ENCODE results near the gene ZNF786.
"Not testable (repeated sequence)": the region's sequence is repeated elsewhere in the genome, so short reads cannot be mapped to it uniquely, and the experiment has no call there.

Gene ZNF786, protein sequence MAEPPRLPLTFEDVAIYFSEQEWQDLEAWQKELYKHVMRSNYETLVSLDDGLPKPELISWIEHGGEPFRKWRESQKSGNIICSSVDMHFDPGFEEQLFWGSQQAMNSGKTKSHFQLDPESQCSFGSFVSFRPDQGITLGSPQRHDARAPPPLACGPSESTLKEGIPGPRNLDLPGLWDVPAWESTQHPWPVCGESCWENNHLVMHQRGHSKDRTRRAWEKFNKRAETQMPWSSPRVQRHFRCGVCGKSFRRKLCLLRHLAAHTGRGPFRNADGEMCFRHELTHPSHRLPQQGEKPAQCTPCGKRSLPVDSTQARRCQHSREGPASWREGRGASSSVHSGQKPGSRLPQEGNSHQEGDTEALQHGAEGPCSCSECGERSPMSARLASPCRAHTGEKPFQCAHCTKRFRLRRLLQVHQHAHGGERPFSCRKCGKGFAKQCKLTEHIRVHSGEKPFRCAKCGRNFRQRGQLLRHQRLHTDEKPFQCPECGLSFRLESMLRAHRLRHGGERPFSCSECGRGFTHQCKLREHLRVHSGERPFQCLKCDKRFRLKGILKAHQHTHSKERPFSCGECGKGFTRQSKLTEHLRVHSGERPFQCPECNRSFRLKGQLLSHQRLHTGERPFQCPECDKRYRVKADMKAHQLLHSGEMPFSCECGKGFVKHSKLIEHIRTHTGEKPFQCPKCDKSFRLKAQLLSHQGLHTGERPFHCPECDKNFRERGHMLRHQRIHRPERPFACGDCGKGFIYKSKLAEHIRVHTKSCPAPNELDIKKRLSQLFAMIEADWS

DNA sequence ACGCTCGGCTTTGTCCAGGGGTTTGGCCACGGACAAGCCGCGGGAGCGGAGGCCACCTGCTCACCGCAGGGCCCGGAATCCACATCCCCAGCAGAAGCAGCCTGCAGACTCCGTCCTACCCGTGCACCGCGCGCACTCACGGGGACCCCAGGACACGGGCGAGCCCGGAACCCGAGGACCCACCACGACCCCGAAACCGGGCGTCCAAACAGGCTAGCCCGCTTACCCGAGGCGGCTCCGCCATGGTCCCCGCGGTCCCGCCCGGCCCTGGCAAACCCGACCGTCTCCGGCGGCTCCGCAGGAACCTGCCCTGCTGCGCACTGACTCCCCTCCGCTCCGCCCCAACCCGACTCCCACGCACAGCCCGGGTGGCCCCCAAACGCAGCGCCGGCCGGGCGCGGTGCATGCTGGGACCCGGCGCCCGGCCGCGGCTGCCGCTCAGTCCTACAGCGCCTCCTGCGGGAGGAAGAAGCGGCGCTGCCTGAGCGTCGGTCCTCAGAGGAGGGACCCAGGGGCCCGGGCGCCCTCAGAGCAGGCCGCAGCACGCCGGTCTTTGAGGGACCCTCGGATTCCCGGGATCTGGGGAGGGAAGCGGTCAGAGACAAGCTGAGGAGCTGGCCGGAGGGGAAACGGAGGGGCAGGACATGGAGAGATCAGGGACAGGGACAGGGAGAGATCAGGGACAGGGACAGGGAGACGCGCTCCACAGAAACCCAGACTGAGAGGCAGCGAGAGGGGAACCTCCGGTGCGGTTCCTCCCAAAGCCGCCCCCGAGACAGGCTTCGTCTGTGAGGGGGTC, at the start of gene ZNF786:
ZNF786 (minus strand) TSS at position 322 of the 799 bp plus-strand sequence; CDS start at position 244, 78 bp downstream.
- DNase-seq, result peak; percentile 80

GRCh38 chr7:149136118-149136517, 45.6 kb upstream of the ZNF786 start:
- no peak for DNase-seq

- DNase-seq, result no peak
Measured at GRCh38 chr7:149133028-149133710, 42.7 kb upstream of the ZNF786 start.

- DNase-seq, result no peak
Measured at GRCh38 chr7:149130572-149131198, 40.2 kb upstream of the ZNF786 start.

DNA sequence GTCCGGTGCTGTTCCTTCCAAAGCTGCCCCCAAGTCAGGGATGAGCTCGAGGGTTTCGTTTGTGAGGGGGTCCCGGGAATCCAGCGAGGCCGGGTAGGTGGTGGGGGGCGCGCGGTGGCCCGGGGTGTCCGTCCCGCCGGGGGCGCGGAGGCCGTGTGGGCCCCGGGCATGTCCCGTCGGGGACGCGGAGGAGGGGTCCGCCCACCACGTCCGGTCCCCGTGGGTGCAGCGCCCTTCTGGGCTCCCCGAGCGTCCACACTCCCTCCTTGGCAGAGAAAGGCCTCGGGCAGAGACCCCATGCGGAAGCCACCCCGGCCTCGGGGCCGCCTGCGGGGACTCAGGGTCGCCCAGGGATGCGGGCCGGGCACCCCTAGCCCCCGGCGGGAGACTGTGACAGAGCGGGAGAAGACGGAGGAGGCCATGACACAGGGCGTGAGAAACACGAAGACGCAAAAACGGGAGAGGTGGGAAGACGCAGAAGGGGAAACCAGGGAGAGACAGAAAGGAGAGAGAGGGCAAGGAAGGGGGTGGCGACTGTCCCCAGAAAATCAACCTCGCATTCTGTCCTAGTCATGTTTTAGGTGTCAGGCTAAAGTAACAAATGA, 36.2 kb upstream of the ZNF786 start:
- DNase-seq, result peak; percentile 22

- peak; percentile 82 for DNase-seq
Measured at GRCh38 chr7:149125863-149126661, 35.5 kb upstream of the ZNF786 start, which contains the start of gene ZNF425. ZNF425 (minus strand) TSS chr7:149126324; CDS start chr7:149126213, 111 bp downstream.

DNA sequence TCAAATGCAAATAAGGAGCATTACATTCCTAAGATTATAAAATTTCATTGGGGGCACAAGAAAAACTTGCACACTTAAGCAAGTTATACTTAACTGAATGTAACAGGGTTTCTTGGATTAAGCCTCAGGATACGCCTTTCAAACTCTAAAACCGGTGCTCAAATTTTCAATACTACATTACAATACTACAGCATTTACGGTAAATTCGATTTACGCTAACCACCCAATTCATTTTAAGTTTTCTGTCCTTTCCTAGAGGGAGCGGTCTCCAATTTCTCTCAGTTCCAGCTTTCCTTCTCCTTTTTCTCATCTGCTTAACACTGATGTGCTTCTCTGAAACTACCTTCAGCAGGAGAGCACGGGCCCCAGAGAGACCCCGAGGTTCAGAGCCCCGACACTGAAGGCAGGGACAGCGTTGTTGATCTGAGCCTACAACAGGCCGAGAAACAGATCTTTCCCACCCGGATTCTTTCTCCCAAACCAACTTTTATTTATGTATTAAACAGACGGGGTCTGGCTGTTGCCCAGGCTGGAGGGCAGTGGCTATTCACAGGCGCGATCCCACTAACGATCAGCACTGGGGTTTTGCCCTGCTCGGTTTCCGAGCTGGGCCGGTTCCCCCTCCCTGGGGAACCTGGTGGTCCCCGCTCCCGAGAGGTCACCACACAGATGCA, 34.8 kb upstream of the ZNF786 start:
- no peak for DNase-seq

GRCh38 chr7:149109969-149110368, 19.5 kb upstream of the ZNF786 start:
- no peak for DNase-seq

DNA sequence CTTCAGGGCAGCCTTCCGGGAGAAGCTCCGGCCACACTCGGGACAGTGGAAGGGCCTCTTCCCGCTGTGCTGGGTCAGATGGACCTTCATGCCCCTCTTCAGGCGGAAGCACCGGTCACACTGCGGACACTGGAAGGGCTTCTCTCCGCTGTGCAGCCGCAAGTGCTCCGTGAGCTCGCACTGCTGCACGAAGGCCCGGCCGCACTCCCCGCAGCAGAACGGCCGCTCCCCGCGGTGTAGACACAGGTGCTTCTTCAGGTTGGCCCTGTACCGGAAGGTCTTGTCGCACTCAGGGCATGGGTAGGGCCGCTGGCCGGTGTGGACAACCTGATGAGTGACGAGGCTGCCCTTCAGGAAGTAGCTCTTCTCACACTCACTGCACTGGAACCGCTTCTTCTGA, 14.2 kb upstream of the ZNF786 start:
- DNase-seq, result no peak

GRCh38 chr7:149104214-149104613, 13.7 kb upstream of the ZNF786 start:
- DNase-seq, result no peak

DNA sequence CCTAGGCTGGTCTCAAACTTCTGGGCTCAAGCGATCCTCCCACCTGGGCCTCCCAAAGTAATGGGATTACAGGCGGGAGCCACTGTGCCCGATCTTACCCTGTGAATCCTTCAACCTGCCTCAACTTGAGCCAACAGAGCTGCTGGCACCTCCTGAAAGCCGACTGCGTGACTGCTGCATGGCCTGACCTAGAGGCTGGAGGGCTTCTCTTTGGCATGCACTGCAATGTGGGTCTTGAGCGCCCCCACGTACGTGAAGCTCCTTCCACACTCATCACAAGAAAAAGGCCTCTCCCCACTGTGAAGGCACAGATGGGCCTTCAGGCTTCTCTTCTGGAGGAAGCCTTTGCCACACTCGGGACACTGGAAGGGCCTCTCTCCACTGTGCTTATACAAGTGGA, 12.9 kb upstream of the ZNF786 start:
- no peak for DNase-seq

- DNase-seq, result no peak
Measured at GRCh38 chr7:149102666-149103065, 12.1 kb upstream of the ZNF786 start.

- DNase-seq, result no peak
Measured at GRCh38 chr7:149100821-149101220, 10.3 kb upstream of the ZNF786 start.

DNA sequence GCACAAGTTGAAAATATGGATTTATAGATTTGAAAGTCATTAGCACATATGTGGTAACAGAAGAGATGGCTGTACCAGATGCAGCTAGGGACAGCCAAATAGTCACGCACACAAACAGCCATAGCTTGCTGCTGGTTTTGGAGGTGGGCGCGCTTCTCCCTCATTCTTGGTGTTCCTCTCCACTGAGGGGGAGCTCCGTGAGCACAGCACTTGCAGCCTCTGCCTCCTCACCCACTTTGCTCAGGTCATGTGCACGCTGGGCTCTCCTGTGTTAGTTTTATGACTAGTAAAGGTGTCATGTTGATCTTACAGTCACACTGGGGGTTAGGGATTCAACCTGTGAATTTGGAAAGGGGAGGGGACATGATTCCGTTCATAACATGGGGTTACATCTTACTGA, 8.5 kb upstream of the ZNF786 start:
- DNase-seq, result no peak

GRCh38 chr7:149097088-149097487, 6.6 kb upstream of the ZNF786 start:
- DNase-seq, result no peak

- DNase-seq, result no peak
Measured at GRCh38 chr7:149093228-149093627, 2.7 kb upstream of the ZNF786 start.

GRCh38 chr7:149092244-149092643, 1.7 kb upstream of the ZNF786 start:
- not testable (repeated sequence) for DNase-seq

DNA sequence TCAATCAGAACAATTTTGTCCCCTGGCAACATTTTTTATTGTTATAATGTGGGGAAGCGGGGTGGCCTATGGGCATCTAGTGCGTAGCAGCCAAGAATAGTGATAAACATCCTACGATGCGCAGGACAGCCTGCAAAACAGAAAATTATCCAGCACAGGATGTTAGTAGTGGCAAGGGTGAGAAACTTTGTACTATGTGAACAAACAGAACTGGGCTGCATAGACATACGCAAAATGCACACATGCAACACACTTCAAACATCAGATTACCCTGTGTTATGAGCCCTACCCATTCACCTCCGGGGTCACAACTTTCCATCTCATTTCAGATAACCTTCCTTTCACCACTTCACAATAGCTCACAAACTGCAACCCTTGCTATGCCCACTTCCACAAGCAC, 3.1 kb downstream of the ZNF786 start:
- no peak for DNase-seq

GRCh38 chr7:149085866-149086265, 4.7 kb downstream of the ZNF786 start:
- no peak for DNase-seq

DNA sequence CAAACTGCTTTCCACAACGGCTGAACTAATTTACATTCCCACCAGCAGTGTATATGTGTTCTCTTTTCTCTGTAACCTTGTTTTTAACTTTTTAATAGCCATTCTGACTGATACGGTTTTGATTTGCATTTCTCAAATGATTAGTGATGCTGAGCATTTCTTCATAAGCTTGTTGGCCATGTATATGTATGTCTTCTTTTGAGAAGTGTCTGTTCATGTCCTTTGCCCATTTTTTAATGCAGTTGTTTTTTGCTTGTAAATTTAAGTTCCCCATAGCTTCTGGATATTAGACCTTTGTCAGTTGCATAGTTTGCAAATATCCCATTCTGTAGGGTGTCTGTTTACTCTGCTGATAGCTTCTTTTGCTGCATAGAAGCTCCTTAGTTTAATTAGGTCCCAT, 6.1 kb downstream of the ZNF786 start:
- DNase-seq, result no peak
